SKM-1 (cell line): ENCODE data around the gene CDYL.

Experiments used
- DNase-seq: peaks from one replicate; lab custom pipeline; 2025; ENCODE audit not compliant: unreplicated experiment; lab: John Stamatoyannopoulos, UW

The CDYL gene

GRCh38 chr6:4774296-4774695 lies 1.9 kb upstream of the CDYL start:
- no peak for DNase-seq

DNA sequence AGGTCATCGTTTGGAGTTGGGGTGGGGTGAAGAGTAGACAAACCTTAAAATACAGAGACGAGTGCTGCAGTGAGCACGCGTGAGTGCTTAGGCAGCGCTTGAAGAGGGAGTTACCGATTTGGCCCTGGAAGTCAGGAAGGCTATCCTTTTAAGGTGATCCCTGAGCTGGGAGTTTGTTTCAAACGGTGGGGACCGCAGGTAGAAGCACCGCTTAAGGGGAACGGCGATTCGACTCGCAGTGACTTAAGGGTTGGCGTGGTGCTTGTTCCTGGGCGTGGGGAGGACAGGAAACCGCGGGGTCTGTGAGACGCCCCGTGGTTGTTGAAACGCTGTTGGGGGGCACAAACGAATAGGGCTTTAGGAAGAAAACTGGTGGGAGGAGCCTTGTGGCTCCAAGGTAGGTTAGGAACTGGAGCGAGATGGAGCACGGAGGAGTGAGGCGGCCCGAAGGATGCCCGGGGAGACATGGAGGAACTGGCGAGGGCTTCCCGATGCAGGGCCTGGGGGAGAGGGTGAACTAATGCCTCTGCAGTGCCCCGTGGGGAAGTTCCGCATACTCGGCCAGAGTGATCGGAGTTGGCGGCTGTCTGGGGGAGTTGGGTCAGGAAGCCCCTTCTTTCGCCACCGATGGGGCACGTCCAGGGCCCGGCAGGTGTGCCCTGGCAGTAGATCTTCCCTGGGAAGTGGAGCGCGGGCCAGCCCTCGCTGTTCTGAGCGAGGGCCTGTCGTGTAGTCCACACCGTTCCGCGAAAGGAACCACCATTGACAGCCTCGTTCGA lies 1.3 kb upstream of the CDYL start:
- DNase-seq, result peak; percentile 22

DNA sequence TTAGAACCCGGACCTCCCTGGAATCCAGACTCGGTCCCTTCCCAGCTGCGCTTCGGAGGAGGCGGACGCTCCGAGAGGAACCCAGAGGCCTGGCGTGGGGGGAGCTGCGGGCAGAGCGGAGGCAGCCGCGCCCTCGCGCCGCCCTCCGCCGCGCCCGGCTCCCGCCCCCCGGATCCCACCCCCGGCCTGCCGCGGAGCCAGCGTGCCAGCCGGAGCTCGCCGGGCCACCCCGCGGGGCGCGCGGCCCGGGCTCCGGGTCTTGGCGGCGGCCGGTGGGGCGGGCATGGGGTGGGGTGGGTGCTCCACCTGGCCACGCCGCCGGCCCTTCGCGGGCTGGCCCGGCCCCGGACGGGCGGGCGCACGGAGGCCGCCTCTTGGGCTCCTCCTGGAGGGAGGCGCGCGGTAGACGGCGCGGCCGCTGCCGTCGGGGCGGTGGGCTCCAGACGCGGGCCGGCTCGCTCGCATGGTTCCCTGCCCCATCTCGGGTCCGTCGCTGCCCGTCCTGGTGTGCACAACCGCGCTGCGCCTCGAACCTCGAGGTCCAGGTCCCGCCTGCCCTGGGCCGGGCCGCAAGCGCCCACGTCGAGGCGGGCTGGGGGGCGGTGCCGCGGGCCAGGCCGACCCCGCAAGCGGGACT lies 592 bp upstream of the CDYL start:
- peak; percentile 59 for DNase-seq

DNA sequence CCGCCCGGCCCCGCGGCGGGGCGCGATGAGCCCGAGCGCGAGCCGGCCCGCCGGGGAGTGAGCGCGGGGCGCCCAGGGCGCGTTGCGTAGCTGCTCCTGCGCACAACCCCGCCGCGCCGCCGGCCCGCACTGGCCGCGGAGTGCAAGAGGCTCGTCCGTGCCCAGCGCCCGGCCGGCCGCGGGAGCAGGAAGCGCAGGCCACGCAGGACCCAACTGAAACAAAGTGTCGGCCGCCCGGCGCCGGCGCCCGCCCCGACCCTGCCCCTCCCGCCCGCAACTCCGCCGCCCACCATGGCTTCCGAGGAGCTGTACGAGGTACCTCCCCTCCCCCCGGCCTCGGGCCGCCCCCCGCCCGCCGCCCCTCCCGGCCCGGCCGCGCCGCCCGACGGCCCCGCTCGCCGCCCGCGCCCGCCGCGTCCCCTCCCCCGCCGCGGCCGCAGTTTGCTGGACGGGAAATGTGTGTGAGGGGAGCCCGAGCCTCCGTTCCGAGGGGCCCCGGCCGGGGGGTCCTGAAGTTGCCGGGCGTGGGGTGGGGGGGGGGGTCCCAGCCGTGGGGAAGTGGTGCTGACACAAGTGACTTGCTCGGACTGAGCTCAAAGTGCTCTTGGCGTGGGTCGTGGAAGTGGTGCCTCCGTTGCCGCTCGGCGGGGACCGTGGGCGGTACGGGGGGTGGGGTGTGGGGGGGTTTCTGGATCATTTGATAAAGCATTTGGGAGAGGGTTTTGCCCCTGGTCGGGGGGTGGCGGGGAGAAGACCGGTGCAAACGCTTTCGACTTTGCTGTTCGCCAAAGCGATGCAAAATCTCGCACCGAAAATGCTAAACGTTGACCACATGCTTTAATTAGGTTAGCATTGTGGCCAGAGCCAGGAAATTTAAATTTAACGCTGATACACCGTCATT lies 539 bp downstream of the CDYL start:
- DNase-seq, result no peak

DNA sequence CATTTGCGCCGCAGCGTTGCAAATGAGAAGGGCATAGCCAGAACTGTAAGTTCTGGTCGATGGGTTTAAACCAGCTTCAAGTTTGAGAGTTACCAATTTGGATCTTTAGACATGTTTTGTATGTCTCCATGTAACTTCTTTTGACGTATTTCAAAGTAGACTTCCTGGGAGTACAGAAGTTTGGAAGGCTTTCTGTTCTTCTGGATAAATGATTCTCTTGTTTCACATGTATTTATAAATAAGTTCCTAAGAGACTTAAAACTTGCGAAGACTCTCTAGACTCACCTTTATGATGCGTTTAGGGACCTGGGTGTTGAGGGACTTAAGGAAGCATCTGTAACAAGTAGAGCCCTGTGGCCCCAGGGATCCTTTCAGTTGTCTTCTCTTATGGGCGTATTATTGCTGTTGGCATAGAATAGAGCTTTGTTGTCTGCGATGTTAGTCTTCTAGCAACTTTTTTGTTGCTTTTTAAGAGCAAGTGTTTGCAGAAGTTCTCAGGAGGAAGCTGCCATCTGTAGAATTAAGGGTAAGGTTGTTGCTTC lies 1.3 kb downstream of the CDYL start:
- DNase-seq, result no peak

- no peak for DNase-seq
Observed at GRCh38 chr6:4778086-4778485, 1.9 kb downstream of the CDYL start.

GRCh38 chr6:4780360-4780812 lies 4.2 kb downstream of the CDYL start:
- no peak for DNase-seq

GRCh38 chr6:4781426-4781825 lies 5.2 kb downstream of the CDYL start:
- no peak for DNase-seq

- DNase-seq, result no peak
Observed at GRCh38 chr6:4781967-4782575, 5.9 kb downstream of the CDYL start.

DNA sequence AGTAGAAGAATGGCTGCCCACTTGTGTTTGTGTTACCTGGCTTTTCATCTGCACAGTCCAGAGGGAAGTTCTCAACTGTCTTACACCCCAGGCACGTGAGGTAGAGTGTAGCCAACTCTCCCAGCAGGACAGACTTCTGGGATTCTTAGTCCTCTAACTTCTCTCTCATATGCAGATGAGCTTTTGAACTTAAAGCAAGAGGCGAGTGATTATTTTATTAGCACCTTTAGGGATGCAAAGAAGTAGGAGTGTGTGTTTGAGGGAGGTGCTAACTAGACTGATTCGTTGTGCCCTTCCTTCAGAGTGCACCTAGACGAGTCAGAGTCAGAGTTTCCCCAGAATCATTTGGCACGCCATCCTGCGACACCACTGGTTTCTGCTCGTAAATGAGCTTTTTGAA lies 10.8 kb downstream of the CDYL start:
- no peak for DNase-seq

GRCh38 chr6:4788482-4788881 lies 12.3 kb downstream of the CDYL start:
- no peak for DNase-seq

DNA sequence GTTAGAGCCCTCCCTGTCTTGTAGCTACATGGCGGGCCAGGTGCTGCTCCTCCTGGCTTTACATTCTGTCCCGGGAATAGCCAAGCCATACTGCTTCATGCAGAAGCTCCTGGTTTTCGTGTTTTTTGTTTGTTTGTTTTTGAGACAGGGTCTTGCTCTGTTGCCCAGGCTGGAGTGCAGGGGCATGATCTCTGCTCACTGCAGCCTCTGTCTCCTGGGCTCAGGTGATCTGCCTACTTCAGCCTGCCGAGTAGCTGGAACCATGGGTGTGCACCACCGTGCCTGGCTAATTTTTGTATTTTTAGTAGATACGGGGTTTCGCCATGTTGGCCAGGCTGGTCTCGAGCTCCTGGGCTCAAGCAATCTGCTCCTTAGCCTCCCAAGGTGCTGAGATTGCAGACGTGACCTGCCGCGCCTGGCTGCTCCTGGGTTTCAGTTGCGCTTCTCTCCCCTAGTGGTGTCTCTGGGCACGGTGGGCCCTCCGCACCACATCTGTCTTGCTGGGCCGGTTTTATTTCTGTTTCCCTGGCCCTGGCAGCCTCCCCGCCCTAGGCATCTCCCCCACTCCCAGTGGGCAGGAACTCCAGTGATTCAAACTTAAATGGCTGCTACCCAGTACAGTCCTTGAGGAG lies 12.9 kb downstream of the CDYL start:
- no peak for DNase-seq

DNA sequence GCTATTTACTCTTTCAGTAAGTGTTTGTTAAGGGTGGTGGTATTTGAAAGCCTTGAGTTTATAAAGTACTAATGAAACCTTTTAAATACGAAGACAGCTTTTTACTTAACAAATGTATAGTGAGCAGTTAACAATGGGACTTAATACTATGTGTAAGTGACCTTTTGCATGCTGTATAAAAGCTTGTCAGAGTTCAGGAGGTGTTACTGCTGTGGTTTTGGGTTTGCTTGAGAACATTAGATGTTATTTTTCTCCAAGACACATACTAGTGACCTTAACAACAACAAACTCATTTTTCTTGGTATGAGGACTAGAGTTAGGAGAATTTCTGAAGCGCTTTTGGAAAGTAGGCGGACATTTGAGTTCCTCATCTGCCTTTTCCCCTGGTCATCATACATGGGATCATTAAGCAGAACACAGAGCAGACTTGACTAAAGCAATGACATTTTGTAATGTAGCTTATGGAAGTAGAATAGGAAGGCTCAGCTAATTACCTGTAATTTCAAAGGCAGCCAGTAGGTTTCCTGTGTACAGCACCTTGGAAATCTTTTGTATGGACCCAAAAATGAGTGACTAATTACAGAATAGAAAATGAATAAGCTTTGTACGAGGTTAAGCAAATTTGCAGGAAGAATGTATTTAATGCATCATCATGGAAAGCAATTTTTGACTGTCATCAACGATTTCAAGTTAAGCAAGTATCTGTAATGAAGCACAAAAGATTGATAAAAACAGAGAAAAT lies 14.1 kb downstream of the CDYL start:
- no peak for DNase-seq

DNA sequence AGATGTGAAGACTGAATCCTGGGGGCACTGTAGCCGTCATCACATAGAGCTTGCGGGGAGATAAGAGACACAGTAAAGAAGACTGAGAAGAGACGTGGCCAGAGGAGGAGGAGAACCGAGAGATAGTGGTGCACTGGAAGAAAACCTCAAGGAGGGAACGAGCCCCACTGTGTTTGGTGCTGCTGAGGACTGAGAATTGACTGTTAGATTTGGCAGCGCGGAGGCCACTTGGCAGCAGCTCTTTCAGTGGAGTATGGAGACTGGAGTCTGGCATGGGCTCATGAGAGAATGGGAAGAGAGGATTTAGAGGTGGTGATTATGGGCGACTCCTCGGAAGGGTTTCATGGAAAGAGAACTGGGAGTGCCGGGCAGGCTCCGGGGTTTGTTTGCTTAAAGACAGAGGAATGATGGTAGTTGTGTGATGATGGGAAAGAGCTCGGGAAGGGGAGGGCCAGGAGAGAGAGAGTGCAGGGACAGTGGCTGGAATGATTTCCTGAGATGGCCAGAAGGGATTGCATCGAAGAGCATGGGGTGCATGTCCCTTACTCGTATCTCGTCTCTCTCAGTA lies 18.0 kb downstream of the CDYL start:
- no peak for DNase-seq

DNA sequence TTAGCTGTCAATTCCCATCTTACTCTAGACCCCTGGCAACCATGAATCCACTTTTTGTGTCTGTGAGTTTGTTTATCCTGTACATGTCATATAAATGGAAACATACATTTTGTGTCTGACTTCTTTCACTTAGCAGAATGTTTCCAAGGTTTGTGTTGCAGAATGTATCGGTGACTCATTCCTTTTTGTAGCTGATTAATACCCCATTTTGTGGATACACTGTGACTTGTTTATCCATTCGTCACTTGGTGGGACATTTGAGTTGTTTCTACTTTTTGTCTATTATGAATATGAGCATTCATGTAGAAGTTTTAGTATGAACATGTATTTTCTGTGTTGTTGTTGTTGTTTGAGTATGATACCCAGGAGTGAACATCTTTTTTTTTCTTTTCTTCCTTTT lies 21.4 kb downstream of the CDYL start:
- no peak for DNase-seq

DNA sequence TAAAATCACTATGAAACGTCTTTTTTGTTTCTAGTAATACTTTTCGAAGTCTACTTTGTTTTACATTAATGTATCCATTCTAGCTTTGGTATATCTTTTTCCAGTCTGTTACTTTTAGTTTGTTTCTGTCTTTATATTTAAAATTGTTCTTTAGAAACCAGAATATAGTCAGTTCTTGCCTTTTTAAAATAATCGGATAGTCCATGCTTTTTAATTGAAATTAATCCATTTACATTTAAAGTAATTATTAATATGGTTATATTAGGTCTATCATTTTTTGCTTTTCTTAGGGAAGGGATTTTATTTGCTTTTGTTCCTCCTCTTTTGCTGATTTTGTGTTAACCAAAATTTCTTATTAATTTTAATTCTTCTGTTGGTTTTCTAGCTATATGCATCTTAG lies 23.7 kb downstream of the CDYL start:
- no peak for DNase-seq

DNA sequence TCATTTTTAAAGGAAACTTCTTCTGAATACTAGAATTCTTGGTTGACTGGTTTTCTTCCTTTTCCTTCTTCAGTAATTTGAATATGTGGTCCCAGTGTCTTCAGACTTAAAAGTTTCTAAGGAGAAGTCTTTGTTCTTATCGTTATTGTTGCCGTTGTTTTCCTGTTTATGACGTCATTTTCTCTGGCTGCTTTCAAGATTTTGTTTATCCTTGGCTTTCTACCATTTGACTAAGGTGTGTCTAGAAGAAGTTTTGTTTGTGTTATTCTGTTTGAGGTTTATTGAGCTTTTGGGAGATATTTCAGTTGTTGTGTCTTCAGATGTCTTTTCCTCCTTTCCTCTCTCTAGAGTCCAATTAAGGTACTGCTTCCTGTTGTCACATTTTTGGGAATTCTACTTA lies 24.5 kb downstream of the CDYL start:
- DNase-seq, result no peak

DNA sequence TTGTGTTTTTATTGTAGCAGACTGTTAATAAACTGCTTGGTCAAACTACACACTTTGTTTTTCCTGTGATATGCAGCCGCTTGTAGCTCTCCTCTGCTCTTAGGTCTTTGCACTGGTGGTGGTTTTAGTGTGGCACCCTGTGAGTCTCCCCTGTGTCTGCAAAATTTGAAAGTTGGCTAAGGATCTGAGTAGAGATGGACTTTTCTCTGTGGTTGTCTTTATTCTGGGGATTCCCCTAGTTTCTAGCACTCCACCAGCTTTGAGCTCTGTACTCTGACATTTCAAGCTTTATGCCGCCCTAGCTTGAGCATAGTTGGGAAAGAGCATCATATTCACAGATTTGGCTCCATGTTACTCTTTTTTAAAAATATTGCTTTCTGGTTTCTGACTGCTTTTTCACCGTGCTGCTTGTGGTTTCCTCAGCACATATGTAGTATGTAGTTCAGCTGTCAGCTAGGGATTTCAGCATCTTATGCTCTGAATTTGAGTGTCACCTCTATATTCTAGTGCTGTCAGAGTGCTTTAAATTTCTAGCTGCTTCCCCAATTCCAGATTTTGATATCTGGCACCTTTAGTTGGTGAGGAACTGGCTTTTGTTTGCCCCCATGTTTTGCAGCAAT lies 25.4 kb downstream of the CDYL start:
- no peak for DNase-seq

GRCh38 chr6:4802312-4802935 lies 26.2 kb downstream of the CDYL start:
- no peak for DNase-seq
